ENCODE data around the gene NPIPB6. TPM values are rescaled to one million over a fixed set of nuclear protein-coding genes. Genes with fewer than 3 reads are reported as not detected.

NPIPB6 gene
- total RNA-seq, 2 donors from 2014 or later = 1.8 to 3.5 TPM

DNA sequence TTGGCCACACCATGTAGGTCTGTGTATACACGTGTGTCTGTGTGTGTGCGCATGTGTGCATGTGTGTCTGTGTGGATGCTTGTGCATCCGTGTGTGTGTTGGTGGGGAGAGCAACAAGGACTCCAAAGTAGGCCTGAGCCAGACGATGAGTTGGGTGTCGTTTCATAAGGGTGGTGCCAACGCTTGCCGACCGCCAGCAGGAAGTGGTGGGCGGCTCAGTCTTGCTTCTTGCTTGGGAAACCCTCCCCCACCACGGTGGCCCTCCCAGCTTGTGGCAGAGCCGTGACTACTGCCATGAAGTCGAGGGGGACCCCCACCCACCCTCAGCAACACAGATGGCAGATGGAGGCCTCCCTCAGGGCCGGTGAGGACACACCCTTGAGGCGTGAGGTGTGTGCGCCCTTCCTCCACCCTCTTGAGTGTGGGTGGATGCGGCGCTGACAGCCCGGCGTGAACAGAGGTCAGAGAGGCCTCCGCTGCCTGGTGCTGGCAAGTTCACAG is 53.4 kb downstream of the NPIPB6 start:
- no peaks in the 10 kb centered on the region for H3K4me1 Mint-ChIP-seq
- no peaks in the 10 kb centered on the region for H3K27me3 ChIP-seq (ENCODE audit: control insufficient read depth, insufficient read depth, low read length, poor library complexity, severe bottlenecking)

DNA sequence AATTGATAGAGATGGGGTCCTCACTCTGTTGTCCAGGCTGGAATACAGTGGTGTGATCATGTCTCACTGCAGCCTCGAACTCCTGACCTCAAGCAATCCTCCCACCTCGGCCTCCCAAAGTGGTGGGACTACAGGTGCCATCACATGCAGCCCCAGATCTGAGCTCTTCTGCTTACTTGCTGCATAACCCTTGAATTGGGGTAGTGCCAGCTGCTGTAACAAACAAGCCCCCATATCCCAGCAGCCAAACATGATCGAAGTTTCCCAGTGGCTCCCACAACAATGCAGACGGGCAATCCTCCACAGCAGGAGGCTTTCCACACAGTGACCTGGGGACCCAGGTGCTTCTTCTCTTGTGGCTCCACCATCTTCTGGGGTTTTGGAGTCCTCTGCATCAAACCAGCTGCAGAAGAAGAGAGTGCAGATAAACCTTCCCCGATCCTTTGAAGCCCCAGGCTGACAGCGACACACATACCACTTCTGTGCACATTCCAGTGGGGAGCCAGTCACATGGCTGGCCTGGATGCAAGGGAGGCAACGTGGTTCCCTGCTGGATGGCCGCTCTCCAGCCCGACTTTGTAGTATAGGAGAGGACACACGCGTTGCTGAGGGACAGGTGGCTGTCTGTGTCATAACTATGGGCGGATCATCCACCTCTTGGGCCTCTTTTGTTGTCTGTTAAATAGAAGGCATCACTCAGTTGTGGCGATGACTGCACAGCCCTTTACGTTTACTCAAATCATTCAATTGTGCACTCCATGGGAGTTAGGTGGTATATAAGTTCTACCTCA is 54.3 kb downstream of the NPIPB6 start:
- H3K4me1 ChIP-seq (ENCODE audit: control insufficient read depth, insufficient read depth, low read length) = no peaks in the 10 kb centered on the region
- Mint-ChIP-seq H3K9me3 (no peaks in the 10 kb centered on the region), H3K4me3 (no peak overlapping the region), H3K4me1 (no peaks in the 10 kb centered on the region), H3K27ac (no peak overlapping the region), H3K36me3 (ENCODE audit: low read depth) (peaks cover 53% of the 10 kb centered on the region), H3K27me3 (ENCODE audit: insufficient read depth) (no peaks in the 10 kb centered on the region)
- H3K27me3 ChIP-seq (ENCODE audit: control insufficient read depth, insufficient read depth, low read length, poor library complexity, severe bottlenecking) = no peaks in the 10 kb centered on the region
- H3K27ac ChIP-seq (ENCODE audit: low read depth, low read length) = no peak overlapping the region
- H3K4me3 ChIP-seq (ENCODE audit: low read length) = no peak overlapping the region
- no peak overlapping the region for H3K9ac ChIP-seq (ENCODE audit: extremely low read depth, low read length, poor library complexity, severe bottlenecking)
- H3K9me3 ChIP-seq (ENCODE audit: control insufficient read depth, low read length) = no peaks in the 10 kb centered on the region
- no peak for DNase-seq
- peaks cover 18% of the 10 kb centered on the region for H3K36me3 ChIP-seq (ENCODE audit: control insufficient read depth, insufficient read depth, low read length)
- TF ChIP-seq, protein P1, sequence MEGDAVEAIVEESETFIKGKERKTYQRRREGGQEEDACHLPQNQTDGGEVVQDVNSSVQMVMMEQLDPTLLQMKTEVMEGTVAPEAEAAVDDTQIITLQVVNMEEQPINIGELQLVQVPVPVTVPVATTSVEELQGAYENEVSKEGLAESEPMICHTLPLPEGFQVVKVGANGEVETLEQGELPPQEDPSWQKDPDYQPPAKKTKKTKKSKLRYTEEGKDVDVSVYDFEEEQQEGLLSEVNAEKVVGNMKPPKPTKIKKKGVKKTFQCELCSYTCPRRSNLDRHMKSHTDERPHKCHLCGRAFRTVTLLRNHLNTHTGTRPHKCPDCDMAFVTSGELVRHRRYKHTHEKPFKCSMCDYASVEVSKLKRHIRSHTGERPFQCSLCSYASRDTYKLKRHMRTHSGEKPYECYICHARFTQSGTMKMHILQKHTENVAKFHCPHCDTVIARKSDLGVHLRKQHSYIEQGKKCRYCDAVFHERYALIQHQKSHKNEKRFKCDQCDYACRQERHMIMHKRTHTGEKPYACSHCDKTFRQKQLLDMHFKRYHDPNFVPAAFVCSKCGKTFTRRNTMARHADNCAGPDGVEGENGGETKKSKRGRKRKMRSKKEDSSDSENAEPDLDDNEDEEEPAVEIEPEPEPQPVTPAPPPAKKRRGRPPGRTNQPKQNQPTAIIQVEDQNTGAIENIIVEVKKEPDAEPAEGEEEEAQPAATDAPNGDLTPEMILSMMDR (conservative IDR thresholded peaks at IDR 0.05) = no peak
- 94 to 97% methylated on average over 10 to 14 of the region's 14 CpGs for WGBS, 2 experiments (ENCODE audit: insufficient coverage in 1 of 2, insufficient read length in 1 of 2)

More for the DNA sequence above, 53.4 kb downstream of the NPIPB6 start:
- H3K4me3 ChIP-seq (ENCODE audit: low read length) = no peak overlapping the region
- Mint-ChIP-seq H3K4me3 (no peak overlapping the region), H3K27me3 (ENCODE audit: insufficient read depth) (no peaks in the 10 kb centered on the region), H3K9me3 (no peaks in the 10 kb centered on the region), H3K36me3 (ENCODE audit: low read depth) (peaks cover 52% of the 10 kb centered on the region), H3K27ac (no peak overlapping the region)
- WGBS, 2 experiments (ENCODE audit: insufficient coverage in 1 of 2, insufficient read length in 1 of 2) = 93 to 96% methylated on average over 3 to 20 of the region's 20 CpGs
- H3K9ac ChIP-seq (ENCODE audit: extremely low read depth, low read length, poor library complexity, severe bottlenecking) = no peak overlapping the region
- no peak for DNase-seq
- H3K36me3 ChIP-seq (ENCODE audit: control insufficient read depth, insufficient read depth, low read length) = peaks cover 16% of the 10 kb centered on the region
- TF ChIP-seq, protein P1 (conservative IDR thresholded peaks at IDR 0.05) = no peak
- no peak overlapping the region for H3K27ac ChIP-seq (ENCODE audit: low read depth, low read length)
- no peaks in the 10 kb centered on the region for H3K9me3 ChIP-seq (ENCODE audit: control insufficient read depth, low read length)
- no peaks in the 10 kb centered on the region for H3K4me1 ChIP-seq (ENCODE audit: control insufficient read depth, insufficient read depth, low read length)

DNA sequence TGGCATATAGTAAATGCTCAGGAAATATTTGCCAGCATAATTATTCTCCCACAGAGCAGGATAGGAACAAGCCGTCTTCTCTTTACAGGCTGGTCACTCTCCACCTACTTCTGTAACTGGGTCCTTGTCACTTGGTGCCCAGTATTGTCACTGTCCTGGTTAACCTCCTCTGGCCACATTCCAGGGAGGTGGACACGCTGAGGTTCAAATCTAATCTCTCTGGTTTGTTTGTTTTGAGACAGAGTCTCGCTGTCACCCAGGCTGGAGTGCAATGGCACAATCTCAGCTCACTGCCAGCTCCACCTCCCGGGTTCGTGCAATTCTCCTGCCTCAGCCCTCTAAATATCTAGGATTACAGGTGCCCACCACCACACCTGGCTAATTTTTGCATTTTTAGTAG is 55.4 kb downstream of the NPIPB6 start:
- no peak overlapping the region for H3K27ac ChIP-seq (ENCODE audit: low read depth, low read length)
- Mint-ChIP-seq H3K4me1 (no peaks in the 10 kb centered on the region), H3K27me3 (ENCODE audit: insufficient read depth) (no peaks in the 10 kb centered on the region), H3K9me3 (no peaks in the 10 kb centered on the region), H3K36me3 (ENCODE audit: low read depth) (peaks cover 53% of the 10 kb centered on the region), H3K27ac (no peak overlapping the region), H3K4me3 (no peak overlapping the region)
- H3K4me1 ChIP-seq (ENCODE audit: control insufficient read depth, insufficient read depth, low read length) = no peaks in the 10 kb centered on the region
- H3K4me3 ChIP-seq (ENCODE audit: low read length) = no peak overlapping the region
- 78 to 94% methylated on average over 4 to 5 of the region's 5 CpGs for WGBS, 2 experiments (ENCODE audit: insufficient coverage in 1 of 2, insufficient read length in 1 of 2)
- H3K36me3 ChIP-seq (ENCODE audit: control insufficient read depth, insufficient read depth, low read length) = peaks cover 24% of the 10 kb centered on the region
- no peaks in the 10 kb centered on the region for H3K27me3 ChIP-seq (ENCODE audit: control insufficient read depth, insufficient read depth, low read length, poor library complexity, severe bottlenecking)
- no peaks in the 10 kb centered on the region for H3K9me3 ChIP-seq (ENCODE audit: control insufficient read depth, low read length)
- TF ChIP-seq, protein P1 (conservative IDR thresholded peaks at IDR 0.05) = no peak
- no peak for DNase-seq
- H3K9ac ChIP-seq (ENCODE audit: extremely low read depth, low read length, poor library complexity, severe bottlenecking) = no peak overlapping the region
